Fibroblast of mammary gland (primary cell): ENCODE results near the gene ANGPTL2.

Experiments
- DNase-seq: peaks from one replicate; pipeline ENCODE4 v3.0.0-alpha.2; 2010; ENCODE audit warnings: low read depth
- H3K4me3 ChIP-seq: 2 replicates; pipeline ENCODE4 v1.5.1; 2011; ENCODE audit warnings: low read depth, mild to moderate bottlenecking, low read length, moderate library complexity; ENCODE audit not compliant: control insufficient read depth
- TF ChIP-seq, protein P1 (sequence below): conservative IDR thresholded peaks from 2 replicates; pipeline ENCODE4 v1.5.1; 2011; ENCODE audit warnings: low read depth, low read length, inconsistent platforms; ENCODE audit not compliant: control insufficient read depth, insufficient read depth

ANGPTL2 gene

GRCh38 chr9:127136081-127136879 is 13.8 kb upstream of the ANGPTL2 start:
- TF ChIP-seq, protein P1, sequence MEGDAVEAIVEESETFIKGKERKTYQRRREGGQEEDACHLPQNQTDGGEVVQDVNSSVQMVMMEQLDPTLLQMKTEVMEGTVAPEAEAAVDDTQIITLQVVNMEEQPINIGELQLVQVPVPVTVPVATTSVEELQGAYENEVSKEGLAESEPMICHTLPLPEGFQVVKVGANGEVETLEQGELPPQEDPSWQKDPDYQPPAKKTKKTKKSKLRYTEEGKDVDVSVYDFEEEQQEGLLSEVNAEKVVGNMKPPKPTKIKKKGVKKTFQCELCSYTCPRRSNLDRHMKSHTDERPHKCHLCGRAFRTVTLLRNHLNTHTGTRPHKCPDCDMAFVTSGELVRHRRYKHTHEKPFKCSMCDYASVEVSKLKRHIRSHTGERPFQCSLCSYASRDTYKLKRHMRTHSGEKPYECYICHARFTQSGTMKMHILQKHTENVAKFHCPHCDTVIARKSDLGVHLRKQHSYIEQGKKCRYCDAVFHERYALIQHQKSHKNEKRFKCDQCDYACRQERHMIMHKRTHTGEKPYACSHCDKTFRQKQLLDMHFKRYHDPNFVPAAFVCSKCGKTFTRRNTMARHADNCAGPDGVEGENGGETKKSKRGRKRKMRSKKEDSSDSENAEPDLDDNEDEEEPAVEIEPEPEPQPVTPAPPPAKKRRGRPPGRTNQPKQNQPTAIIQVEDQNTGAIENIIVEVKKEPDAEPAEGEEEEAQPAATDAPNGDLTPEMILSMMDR = no peak

GRCh38 chr9:127135056-127135745 is 12.8 kb upstream of the ANGPTL2 start:
- no peak for DNase-seq
- TF ChIP-seq, protein P1 = no peak
- H3K4me3 ChIP-seq = no peak overlapping the region

More at GRCh38 chr9:127136081-127136879, 13.8 kb upstream of the ANGPTL2 start:
- H3K4me3 ChIP-seq = no peak overlapping the region
- no peak for DNase-seq

DNA sequence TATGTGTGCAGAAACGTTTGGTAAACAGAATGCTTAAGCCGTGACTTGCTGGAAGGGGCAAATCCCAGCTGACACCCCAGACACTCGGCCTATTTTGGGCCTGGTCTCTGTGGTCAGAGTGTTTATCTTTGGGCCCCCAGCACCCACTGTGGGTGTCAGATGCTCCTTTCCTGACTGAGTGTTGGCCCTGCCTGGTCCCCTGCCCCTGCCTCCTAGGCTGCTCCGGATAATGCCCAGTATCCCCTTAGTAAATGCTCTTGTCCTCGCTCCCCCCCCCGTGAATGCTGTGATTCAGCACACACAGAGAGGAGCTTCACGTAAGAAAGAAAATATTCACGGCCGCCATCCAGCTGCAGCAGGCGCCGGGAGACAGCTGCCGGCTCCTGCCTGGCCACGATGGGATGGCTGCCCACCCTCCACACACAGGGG is 11.3 kb upstream of the ANGPTL2 start:
- no peak overlapping the region for H3K4me3 ChIP-seq
- DNase-seq = peak; percentile 74
- TF ChIP-seq, protein P1 = no peak

GRCh38 chr9:127132921-127133647 is 10.6 kb upstream of the ANGPTL2 start:
- H3K4me3 ChIP-seq = no peak overlapping the region
- TF ChIP-seq, protein P1 = no peak
- DNase-seq = peak; percentile 50

- TF ChIP-seq, protein P1 = no peak
Observed at GRCh38 chr9:127132375-127132774, 9.9 kb upstream of the ANGPTL2 start.

GRCh38 chr9:127131871-127132270 is 9.4 kb upstream of the ANGPTL2 start:
- peak; percentile 86 for DNase-seq
- H3K4me3 ChIP-seq = no peak overlapping the region
- TF ChIP-seq, protein P1 = no peak

More at GRCh38 chr9:127132375-127132774, 9.9 kb upstream of the ANGPTL2 start:
- DNase-seq = no peak
- H3K4me3 ChIP-seq = no peak overlapping the region
